Left ventricle myocardium inferior (tissue), 1 donor: Measurements from ENCODE around the gene SPDEF. TPM values are rescaled to one million over a fixed set of nuclear protein-coding genes. Genes with fewer than 3 reads are reported as not detected.

ENCODE experiments used
- DNase-seq: peaks from one replicate; pipeline ENCODE4 v3.0.0-alpha.2; 2020
- H3K27ac ChIP-seq: fragments of 200-600 bp; replicated peaks from 2 replicates; pipeline ENCODE4 v1.8.0; 2021
- H3K27me3 ChIP-seq: fragments of 200-600 bp; 2 replicates; pipeline ENCODE4 v1.8.0; 2021; ENCODE audit warnings: low read depth
- H3K36me3 ChIP-seq: fragments of 200-600 bp; 2 replicates; pipeline ENCODE4 v1.8.0; 2021
- H3K4me1 ChIP-seq: fragments of 200-600 bp; 2 replicates; pipeline ENCODE4 v1.8.0; 2021
- H3K4me3 ChIP-seq: fragments of 200-600 bp; 2 replicates; pipeline ENCODE4 v1.8.0; 2021; ENCODE audit warnings: mild to moderate bottlenecking, moderate library complexity
- H3K9me3 ChIP-seq: fragments of 200-600 bp; replicated peaks from 2 replicates; pipeline ENCODE4 v1.8.0; 2021
- CTCF ChIP-seq: fragments of 200-600 bp; IDR thresholded peaks from 2 replicates; pipeline ENCODE4 v1.8.0; 2021; ENCODE audit warnings: antibody characterized with exemption, mild to moderate bottlenecking, borderline replicate concordance
- intact Hi-C: fragments of 100-400 bp; cut with micrococcal nuclease; formaldehyde crosslinking; loops from one replicate; pipeline ENCODE4 v1.11.0; 2022
- total RNA-seq: library from RNA; stranded (reverse); fragmentation: NEBNext Ultra II Directional; extraction: Animal tissue kit (Norgen Biotek cat#: 25700); gene quantifications from one replicate; pipeline ENCODE4 v1.2.1, GENCODE V29; 2021
- donor health status: DM: no; HTN: yes; CAD: no; lungs with severe emphysema.

Gene SPDEF
- total RNA-seq, 1 donor from 2014 or later = 0.11 TPM

- no peaks in the 10 kb centered on the region for H3K36me3 ChIP-seq
These were observed 1.1 kb upstream of the SPDEF start for GRCh38 chr6:34557228-34557627.

GRCh38 chr6:34556493-34556892, 364 bp upstream of the SPDEF start:
- no peaks in the 10 kb centered on the region for H3K27me3 ChIP-seq
- H3K4me1 ChIP-seq = peaks cover 13% of the 10 kb centered on the region
- DNase-seq = no peak
- H3K36me3 ChIP-seq = no peaks in the 10 kb centered on the region
- H3K27ac ChIP-seq = no peak overlapping the region
- H3K9me3 ChIP-seq = peaks cover 10% of the 10 kb centered on the region
- TF ChIP-seq CTCF = no peak
- H3K4me3 ChIP-seq = no peak overlapping the region
- intact Hi-C loops = no loop called here

More at GRCh38 chr6:34557228-34557627, 1.1 kb upstream of the SPDEF start:
- no peak overlapping the region for H3K27ac ChIP-seq
- H3K4me3 ChIP-seq = no peak overlapping the region
- DNase-seq = no peak
- peaks cover 13% of the 10 kb centered on the region for H3K4me1 ChIP-seq
- intact Hi-C loops = no loop called here
- no peak for TF ChIP-seq CTCF
- H3K9me3 ChIP-seq = peaks cover 10% of the 10 kb centered on the region
- peaks cover 6% of the 10 kb centered on the region for H3K27me3 ChIP-seq

GRCh38 chr6:34555328-34555727, 801 bp downstream of the SPDEF start:
- H3K27me3 ChIP-seq = no peaks in the 10 kb centered on the region
- intact Hi-C loops = no loop called here
- no peak for DNase-seq
- no peak overlapping the region for H3K27ac ChIP-seq
- no peak overlapping the region for H3K4me3 ChIP-seq
- no peaks in the 10 kb centered on the region for H3K36me3 ChIP-seq
- peaks cover 5% of the 10 kb centered on the region for H3K4me1 ChIP-seq
- no peak for TF ChIP-seq CTCF
- H3K9me3 ChIP-seq = peaks cover 10% of the 10 kb centered on the region

GRCh38 chr6:34555007-34555322, 1.2 kb downstream of the SPDEF start:
- DNase-seq = no peak
- H3K36me3 ChIP-seq = no peaks in the 10 kb centered on the region
- TF ChIP-seq CTCF = no peak
- no peak overlapping the region for H3K4me3 ChIP-seq
- no peak overlapping the region for H3K27ac ChIP-seq
- intact Hi-C loops = no loop called here
- H3K27me3 ChIP-seq = no peaks in the 10 kb centered on the region
- H3K9me3 ChIP-seq = peaks cover 10% of the 10 kb centered on the region
- H3K4me1 ChIP-seq = peaks cover 2% of the 10 kb centered on the region

- DNase-seq = no peak
- Histone ChIP-seq H3K27me3 (no peaks in the 10 kb centered on the region), H3K4me1 (no peaks in the 10 kb centered on the region), H3K36me3 (no peaks in the 10 kb centered on the region), H3K4me3 (no peak overlapping the region), H3K9me3 (peaks cover 10% of the 10 kb centered on the region), H3K27ac (no peak overlapping the region)
- TF ChIP-seq CTCF = no peak
- intact Hi-C loops = no loop called here
These were observed 1.7 kb downstream of the SPDEF start for GRCh38 chr6:34554291-34555006.

GRCh38 chr6:34553750-34554149, 2.4 kb downstream of the SPDEF start:
- Histone ChIP-seq H3K9me3 (peaks cover 9% of the 10 kb centered on the region), H3K27me3 (no peaks in the 10 kb centered on the region), H3K36me3 (no peaks in the 10 kb centered on the region), H3K4me1 (no peaks in the 10 kb centered on the region), H3K27ac (no peak overlapping the region), H3K4me3 (no peak overlapping the region)
- TF ChIP-seq CTCF = no peak
- DNase-seq = no peak
- intact Hi-C loops = no loop called here
